GM12878 (cell line): Measurements from ENCODE around the gene BSPRY. TPM values are rescaled to one million over a fixed set of nuclear protein-coding genes. Genes with fewer than 3 reads are reported as not detected.

ENCODE experiments used
- CBFB ChIP-seq: IDR thresholded peaks from 2 replicates; pipeline ENCODE4 v1.6.1; 2016; ENCODE audit warnings: antibody characterized with exemption, low read depth
- ETV6 ChIP-seq, 2 experiments: fragments of 450-650 bp in 1 of 2; IDR thresholded peaks in 1 of 2; conservative IDR thresholded peaks in 1 of 2; 2 replicates each; pipeline ENCODE4 v1.6.1; 2014; ENCODE audit warnings: antibody characterized with exemption in 1 of 2, borderline replicate concordance in 1 of 2, low read depth in 1 of 2, mild to moderate bottlenecking in 1 of 2, moderate library complexity in 1 of 2
- EZH2 ChIP-seq: IDR thresholded peaks from 2 replicates; pipeline ENCODE4 v1.6.1; 2012; ENCODE audit warnings: low read depth, mild to moderate bottlenecking, control low read depth, inconsistent platforms, low read length, borderline replicate concordance; ENCODE audit not compliant: control insufficient read depth
- FOXK2 ChIP-seq: fragments of 450-650 bp; IDR thresholded peaks from 2 replicates; pipeline ENCODE4 v1.6.1; 2017; ENCODE audit warnings: mild to moderate bottlenecking, moderate library complexity
- IKZF2 ChIP-seq, 2 experiments: fragments of 450-650 bp; IDR thresholded peaks; 2 replicates each; pipeline ENCODE4 v1.6.1; 2017; ENCODE audit warnings: mild to moderate bottlenecking in 2 of 2, moderate library complexity in 2 of 2
- KAT2A ChIP-seq: conservative IDR thresholded peaks from 2 replicates; pipeline ENCODE4 v1.6.1; 2011; ENCODE audit warnings: low read depth, low read length; ENCODE audit not compliant: control insufficient read depth
- LARP7 ChIP-seq: fragments of 450-650 bp; IDR thresholded peaks from 2 replicates; pipeline ENCODE4 v1.6.1; 2017; ENCODE audit warnings: mild to moderate bottlenecking
- NFXL1 ChIP-seq: fragments of 450-650 bp; IDR thresholded peaks from 2 replicates; pipeline ENCODE4 v1.6.1; 2017; ENCODE audit warnings: antibody characterized with exemption, mild to moderate bottlenecking, borderline replicate concordance
- NFYA ChIP-seq: IDR thresholded peaks from 2 replicates; pipeline ENCODE4 v1.6.1; 2011; ENCODE audit warnings: low read depth, mild to moderate bottlenecking, low read length, improper control_type of control experiment, borderline replicate concordance
- POU2F2 ChIP-seq: IDR thresholded peaks from 3 replicates; pipeline ENCODE4 v1.6.1; 2011; ENCODE audit warnings: low read depth, mild to moderate bottlenecking, low read length, borderline replicate concordance
- RAD51 ChIP-seq: fragments of 450-650 bp; IDR thresholded peaks from 2 replicates; pipeline ENCODE4 v1.6.1; 2016; ENCODE audit warnings: moderate library complexity, mild to moderate bottlenecking, inconsistent platforms
- SMAD1 ChIP-seq: fragments of 450-650 bp; IDR thresholded peaks from 2 replicates; pipeline ENCODE4 v1.6.1; 2018; ENCODE audit warnings: mild to moderate bottlenecking, low read depth; ENCODE audit not compliant: partially characterized antibody
- STAT1 ChIP-seq: fragments of 450-650 bp; conservative IDR thresholded peaks from 2 replicates; pipeline ENCODE4 v1.6.1; 2014; ENCODE audit warnings: antibody characterized with exemption, mild to moderate bottlenecking
- TBL1XR1 ChIP-seq: IDR thresholded peaks from 2 replicates; pipeline ENCODE4 v1.6.1; 2012; ENCODE audit warnings: low read depth, low read length, improper control_type of control experiment
- TCF3 ChIP-seq: IDR thresholded peaks from 2 replicates; pipeline ENCODE4 v1.6.1; 2012; ENCODE audit warnings: low read depth, mild to moderate bottlenecking, low read length, borderline replicate concordance; ENCODE audit not compliant: insufficient read depth
- WRNIP1 ChIP-seq: IDR thresholded peaks from 2 replicates; pipeline ENCODE4 v1.6.1; 2011; ENCODE audit warnings: low read depth, low read length, improper control_type of control experiment, borderline replicate concordance
- ZNF24 ChIP-seq: fragments of 450-650 bp; IDR thresholded peaks from 2 replicates; pipeline ENCODE4 v1.6.1; 2017; ENCODE audit warnings: antibody characterized with exemption, mild to moderate bottlenecking
- ZNF384 ChIP-seq: IDR thresholded peaks from 2 replicates; pipeline ENCODE4 v1.6.1; 2012; ENCODE audit warnings: low read depth, mild to moderate bottlenecking, low read length, improper control_type of control experiment, borderline replicate concordance
- polyA plus RNA-seq, 11 experiments: library from polyadenylated mRNA; depleted of rRNA in 4 of 11; unstranded in 6 of 11; stranded (reverse) in 5 of 11; fragments of >200 nt; fragmentation: Nextera tagmentation in 4 of 11; fragmentation: Illumina TruSeq in 1 of 11; extraction: Ambion mirVana in 4 of 11; extraction: Trizol in 1 of 11; gene quantifications; 1 replicate in 1 of 11; 2 replicates in 10 of 11; pipeline versions ENCODE4 v1.2.1 to v1.2.3, GENCODE V29; 2011 to 2016; ENCODE audit warnings: inconsistent platforms in 2 of 11, missing spikeins in 2 of 11, low read depth in 1 of 11
- total RNA-seq, 4 experiments: library from RNA; depleted of rRNA in 3 of 4; stranded (reverse); fragments of >200 nt in 3 of 4; fragmentation: Illumina TruSeq in 1 of 4; extraction: Trizol in 1 of 4; gene quantifications; 2 replicates each; pipeline versions ENCODE4 v1.2.1 to v1.2.3, GENCODE V29; 2013 to 2021
- TF ChIP-seq, protein P1 (sequence below): fragments of 450-650 bp; IDR thresholded peaks from 2 replicates; pipeline ENCODE4 v1.6.1; 2017; ENCODE audit warnings: antibody characterized with exemption, mild to moderate bottlenecking, moderate library complexity
- TF ChIP-seq, protein P2 (sequence below): fragments of 450-650 bp; IDR thresholded peaks from 2 replicates; pipeline ENCODE4 v1.6.1; 2017; ENCODE audit warnings: mild to moderate bottlenecking, moderate library complexity
- TF ChIP-seq, protein P3 (sequence below): fragments of 450-650 bp; IDR thresholded peaks from 2 replicates; pipeline ENCODE4 v1.6.1; 2018; ENCODE audit warnings: mild to moderate bottlenecking, low read depth, moderate library complexity; ENCODE audit not compliant: partially characterized antibody

Gene BSPRY
- total and polyA plus RNA-seq, 10 of the 15 experiments (the other 5 are each of a cell fraction or from before 2014, with no cell fraction given), result 0.45 to 6.3 (median 4.1) TPM

DNA sequence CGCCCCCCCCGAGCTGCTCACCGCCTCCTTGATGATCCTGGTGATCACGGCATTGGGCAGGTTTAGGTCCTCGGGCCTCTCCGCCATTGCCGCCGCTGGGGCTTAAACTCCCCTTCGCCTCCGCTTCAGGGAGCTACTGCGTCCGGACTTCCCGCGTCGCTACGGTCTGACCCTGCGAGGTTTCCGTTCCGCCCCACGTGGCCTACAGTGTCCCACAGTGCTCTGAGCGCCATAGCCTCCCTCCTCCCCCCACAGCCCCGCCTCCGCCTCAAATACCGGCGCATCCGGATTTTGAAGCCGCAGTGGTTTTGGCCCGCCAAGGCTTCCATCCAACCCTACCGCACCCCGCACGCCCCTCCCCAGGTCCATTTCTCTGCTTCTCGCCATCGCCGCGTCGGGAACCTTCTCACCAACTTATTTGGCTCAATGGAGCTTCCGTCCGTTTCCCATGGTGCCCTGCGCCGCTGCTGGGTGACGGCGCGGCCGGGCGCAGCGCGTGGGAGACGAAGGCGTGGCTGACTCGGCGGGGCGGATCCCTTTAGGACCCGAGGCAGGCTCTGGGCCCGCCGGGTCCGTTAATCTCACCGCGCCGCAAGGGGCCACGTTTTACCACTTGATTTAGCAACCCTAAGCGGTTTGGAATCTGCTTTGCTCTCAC, 61.0 kb downstream of the BSPRY start, which contains the start of the genes C9orf43 and POLE3 (continued):
- TF ChIP-seq TBL1XR1 (peak; percentile 30), TCF3 (no peak), KAT2A (no peak), IKZF2 (IDR thresholded peaks at IDR 0.05) (no peak; a peak in 1 of 4 replicates), CBFB (peak; percentile 73), LARP7 (no peak), EZH2 (no peak), ZNF384 (no peak), SMAD1 (peak; percentile 51), ETV6 (conservative IDR thresholded peaks at IDR 0.05 in 1 of 2, IDR thresholded peaks at IDR 0.05 in 1 of 2; ENCODE audit: borderline replicate concordance in 1 of 2, low read depth in 1 of 2) (no peak; a peak in 1 of 4 replicates), POU2F2 (peak; percentile 63), NFYA (no peak), ZNF24 (peak; percentile 9; the same call in 1 of the 2 replicates), STAT1 (0 out of 2 replicates have a peak, but pooled peaks have one; percentile 55), FOXK2 (peak; percentile 22), WRNIP1 (no peak), RAD51 (peak; percentile 93), NFXL1 (no peak)
- TF ChIP-seq, protein P1, sequence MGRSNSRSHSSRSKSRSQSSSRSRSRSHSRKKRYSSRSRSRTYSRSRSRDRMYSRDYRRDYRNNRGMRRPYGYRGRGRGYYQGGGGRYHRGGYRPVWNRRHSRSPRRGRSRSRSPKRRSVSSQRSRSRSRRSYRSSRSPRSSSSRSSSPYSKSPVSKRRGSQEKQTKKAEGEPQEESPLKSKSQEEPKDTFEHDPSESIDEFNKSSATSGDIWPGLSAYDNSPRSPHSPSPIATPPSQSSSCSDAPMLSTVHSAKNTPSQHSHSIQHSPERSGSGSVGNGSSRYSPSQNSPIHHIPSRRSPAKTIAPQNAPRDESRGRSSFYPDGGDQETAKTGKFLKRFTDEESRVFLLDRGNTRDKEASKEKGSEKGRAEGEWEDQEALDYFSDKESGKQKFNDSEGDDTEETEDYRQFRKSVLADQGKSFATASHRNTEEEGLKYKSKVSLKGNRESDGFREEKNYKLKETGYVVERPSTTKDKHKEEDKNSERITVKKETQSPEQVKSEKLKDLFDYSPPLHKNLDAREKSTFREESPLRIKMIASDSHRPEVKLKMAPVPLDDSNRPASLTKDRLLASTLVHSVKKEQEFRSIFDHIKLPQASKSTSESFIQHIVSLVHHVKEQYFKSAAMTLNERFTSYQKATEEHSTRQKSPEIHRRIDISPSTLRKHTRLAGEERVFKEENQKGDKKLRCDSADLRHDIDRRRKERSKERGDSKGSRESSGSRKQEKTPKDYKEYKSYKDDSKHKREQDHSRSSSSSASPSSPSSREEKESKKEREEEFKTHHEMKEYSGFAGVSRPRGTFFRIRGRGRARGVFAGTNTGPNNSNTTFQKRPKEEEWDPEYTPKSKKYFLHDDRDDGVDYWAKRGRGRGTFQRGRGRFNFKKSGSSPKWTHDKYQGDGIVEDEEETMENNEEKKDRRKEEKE, result no peak
- TF ChIP-seq, protein P2, sequence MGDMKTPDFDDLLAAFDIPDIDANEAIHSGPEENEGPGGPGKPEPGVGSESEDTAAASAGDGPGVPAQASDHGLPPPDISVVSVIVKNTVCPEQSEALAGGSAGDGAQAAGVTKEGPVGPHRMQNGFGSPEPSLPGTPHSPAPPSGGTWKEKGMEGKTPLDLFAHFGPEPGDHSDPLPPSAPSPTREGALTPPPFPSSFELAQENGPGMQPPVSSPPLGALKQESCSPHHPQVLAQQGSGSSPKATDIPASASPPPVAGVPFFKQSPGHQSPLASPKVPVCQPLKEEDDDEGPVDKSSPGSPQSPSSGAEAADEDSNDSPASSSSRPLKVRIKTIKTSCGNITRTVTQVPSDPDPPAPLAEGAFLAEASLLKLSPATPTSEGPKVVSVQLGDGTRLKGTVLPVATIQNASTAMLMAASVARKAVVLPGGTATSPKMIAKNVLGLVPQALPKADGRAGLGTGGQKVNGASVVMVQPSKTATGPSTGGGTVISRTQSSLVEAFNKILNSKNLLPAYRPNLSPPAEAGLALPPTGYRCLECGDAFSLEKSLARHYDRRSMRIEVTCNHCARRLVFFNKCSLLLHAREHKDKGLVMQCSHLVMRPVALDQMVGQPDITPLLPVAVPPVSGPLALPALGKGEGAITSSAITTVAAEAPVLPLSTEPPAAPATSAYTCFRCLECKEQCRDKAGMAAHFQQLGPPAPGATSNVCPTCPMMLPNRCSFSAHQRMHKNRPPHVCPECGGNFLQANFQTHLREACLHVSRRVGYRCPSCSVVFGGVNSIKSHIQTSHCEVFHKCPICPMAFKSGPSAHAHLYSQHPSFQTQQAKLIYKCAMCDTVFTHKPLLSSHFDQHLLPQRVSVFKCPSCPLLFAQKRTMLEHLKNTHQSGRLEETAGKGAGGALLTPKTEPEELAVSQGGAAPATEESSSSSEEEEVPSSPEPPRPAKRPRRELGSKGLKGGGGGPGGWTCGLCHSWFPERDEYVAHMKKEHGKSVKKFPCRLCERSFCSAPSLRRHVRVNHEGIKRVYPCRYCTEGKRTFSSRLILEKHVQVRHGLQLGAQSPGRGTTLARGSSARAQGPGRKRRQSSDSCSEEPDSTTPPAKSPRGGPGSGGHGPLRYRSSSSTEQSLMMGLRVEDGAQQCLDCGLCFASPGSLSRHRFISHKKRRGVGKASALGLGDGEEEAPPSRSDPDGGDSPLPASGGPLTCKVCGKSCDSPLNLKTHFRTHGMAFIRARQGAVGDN, result peak; percentile 8; the same call in 1 of the 2 replicates
- TF ChIP-seq, protein P3, sequence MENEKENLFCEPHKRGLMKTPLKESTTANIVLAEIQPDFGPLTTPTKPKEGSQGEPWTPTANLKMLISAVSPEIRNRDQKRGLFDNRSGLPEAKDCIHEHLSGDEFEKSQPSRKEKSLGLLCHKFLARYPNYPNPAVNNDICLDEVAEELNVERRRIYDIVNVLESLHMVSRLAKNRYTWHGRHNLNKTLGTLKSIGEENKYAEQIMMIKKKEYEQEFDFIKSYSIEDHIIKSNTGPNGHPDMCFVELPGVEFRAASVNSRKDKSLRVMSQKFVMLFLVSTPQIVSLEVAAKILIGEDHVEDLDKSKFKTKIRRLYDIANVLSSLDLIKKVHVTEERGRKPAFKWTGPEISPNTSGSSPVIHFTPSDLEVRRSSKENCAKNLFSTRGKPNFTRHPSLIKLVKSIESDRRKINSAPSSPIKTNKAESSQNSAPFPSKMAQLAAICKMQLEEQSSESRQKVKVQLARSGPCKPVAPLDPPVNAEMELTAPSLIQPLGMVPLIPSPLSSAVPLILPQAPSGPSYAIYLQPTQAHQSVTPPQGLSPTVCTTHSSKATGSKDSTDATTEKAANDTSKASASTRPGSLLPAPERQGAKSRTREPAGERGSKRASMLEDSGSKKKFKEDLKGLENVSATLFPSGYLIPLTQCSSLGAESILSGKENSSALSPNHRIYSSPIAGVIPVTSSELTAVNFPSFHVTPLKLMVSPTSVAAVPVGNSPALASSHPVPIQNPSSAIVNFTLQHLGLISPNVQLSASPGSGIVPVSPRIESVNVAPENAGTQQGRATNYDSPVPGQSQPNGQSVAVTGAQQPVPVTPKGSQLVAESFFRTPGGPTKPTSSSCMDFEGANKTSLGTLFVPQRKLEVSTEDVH, result no peak
